H9 (cell line): Measurements from ENCODE around the gene TMEM238. TPM values are rescaled to one million over a fixed set of nuclear protein-coding genes. Genes with fewer than 3 reads are reported as not detected.

Experiments used
- DNase-seq: peaks from one replicate; pipeline ENCODE4 v3.0.0-alpha.2; 2017
- H2AFZ ChIP-seq: one replicate; pipeline ENCODE4 v1.6.1; 2013; ENCODE audit warnings: mild to moderate bottlenecking, low read length, control low read depth, moderate library complexity
- H2AK5ac ChIP-seq: 2 replicates; pipeline ENCODE4 v1.6.1; 2013; ENCODE audit warnings: low read length, control low read depth, mixed read lengths; ENCODE audit not compliant: insufficient read length
- H2BK120ac ChIP-seq: one replicate; pipeline ENCODE4 v1.6.1; 2013; ENCODE audit warnings: low read depth, mild to moderate bottlenecking, low read length, control low read depth, inconsistent platforms; ENCODE audit not compliant: poor library complexity, severe bottlenecking
- H2BK12ac ChIP-seq: 2 replicates; pipeline ENCODE4 v1.6.1; 2013; ENCODE audit warnings: low read length, control low read depth, mixed read lengths, low read depth; ENCODE audit not compliant: insufficient read length
- H2BK15ac ChIP-seq: 2 replicates; pipeline ENCODE4 v1.6.1; 2013; ENCODE audit warnings: low read depth, low read length, control low read depth
- H2BK20ac ChIP-seq: one replicate; pipeline ENCODE4 v1.6.1; 2013; ENCODE audit warnings: low read depth, mild to moderate bottlenecking, low read length, control low read depth, inconsistent platforms; ENCODE audit not compliant: poor library complexity, severe bottlenecking
- H2BK5ac ChIP-seq: 2 replicates; pipeline ENCODE4 v1.6.1; 2013; ENCODE audit warnings: low read length, control low read depth, mixed read lengths; ENCODE audit not compliant: insufficient read length
- H3K14ac ChIP-seq: 2 replicates; pipeline ENCODE4 v1.6.1; 2013; ENCODE audit warnings: low read length, control low read depth; ENCODE audit not compliant: insufficient read depth
- H3K18ac ChIP-seq: 2 replicates; pipeline ENCODE4 v1.6.1; 2013; ENCODE audit warnings: low read depth, mild to moderate bottlenecking, mixed read lengths, low read length, control low read depth; ENCODE audit not compliant: insufficient read length
- H3K23ac ChIP-seq: 2 replicates; pipeline ENCODE4 v1.6.1; 2013; ENCODE audit warnings: low read length, control low read depth, mixed read lengths, low read depth; ENCODE audit not compliant: insufficient read length
- H3K23me2 ChIP-seq: 2 replicates; pipeline ENCODE4 v1.6.1; 2013; ENCODE audit warnings: low read depth, mild to moderate bottlenecking, mixed read lengths, low read length, control low read depth; ENCODE audit not compliant: insufficient read length, poor library complexity, severe bottlenecking
- H3K27ac ChIP-seq: 2 replicates; pipeline ENCODE4 v1.5.1; 2013; ENCODE audit warnings: low read length, control low read depth, mixed read lengths, low read depth; ENCODE audit not compliant: insufficient read length
- H3K27me3 ChIP-seq: 2 replicates; pipeline ENCODE4 v1.6.1; 2013; ENCODE audit warnings: low read length, control low read depth, inconsistent platforms; ENCODE audit not compliant: insufficient read depth
- H3K4ac ChIP-seq: 2 replicates; pipeline ENCODE4 v1.6.1; 2013; ENCODE audit warnings: low read depth, mild to moderate bottlenecking, control low read depth, inconsistent platforms, low read length, moderate library complexity
- H3K4me1 ChIP-seq: 2 replicates; pipeline ENCODE4 v1.6.1; 2013; ENCODE audit warnings: low read length, control low read depth, inconsistent platforms; ENCODE audit not compliant: insufficient read depth
- H3K4me2 ChIP-seq: 2 replicates; pipeline ENCODE4 v1.6.1; 2013; ENCODE audit warnings: low read length, control low read depth, mixed read lengths; ENCODE audit not compliant: insufficient read length, insufficient read depth
- H3K56ac ChIP-seq: 2 replicates; pipeline ENCODE4 v1.6.1; 2013; ENCODE audit warnings: low read depth, mild to moderate bottlenecking, mixed read lengths, low read length, control low read depth; ENCODE audit not compliant: insufficient read length
- H3K79me1 ChIP-seq: 2 replicates; pipeline ENCODE4 v1.6.1; 2013; ENCODE audit warnings: low read depth, mild to moderate bottlenecking, moderate library complexity, low read length, control low read depth, inconsistent platforms; ENCODE audit not compliant: insufficient read depth, poor library complexity, severe bottlenecking
- H3K79me2 ChIP-seq: 2 replicates; pipeline ENCODE4 v1.6.1; 2013; ENCODE audit warnings: low read length, control low read depth, inconsistent platforms; ENCODE audit not compliant: insufficient read depth
- H3K9ac ChIP-seq: 2 replicates; pipeline ENCODE4 v1.6.1; 2013; ENCODE audit warnings: low read length, control low read depth, mixed read lengths; ENCODE audit not compliant: insufficient read length; ENCODE audit errors: extremely low read depth
- H3K9me3 ChIP-seq: one replicate; pipeline ENCODE4 v1.6.1; 2013; ENCODE audit warnings: low read depth, low read length, inconsistent platforms; ENCODE audit not compliant: control insufficient read depth
- H3T11ph ChIP-seq: one replicate; pipeline ENCODE4 v1.6.1; 2013; ENCODE audit warnings: mild to moderate bottlenecking, low read length, control low read depth, inconsistent platforms
- H4K20me1 ChIP-seq: one replicate; pipeline ENCODE4 v1.6.1; 2013; ENCODE audit not compliant: control insufficient read depth, insufficient read length, insufficient read depth
- H4K5ac ChIP-seq: 2 replicates; pipeline ENCODE4 v1.6.1; 2013; ENCODE audit warnings: low read depth, mild to moderate bottlenecking, mixed read lengths, low read length, control low read depth; ENCODE audit not compliant: insufficient read length
- H4K8ac ChIP-seq: replicated peaks from 2 replicates; pipeline ENCODE4 v1.6.1; 2013; ENCODE audit warnings: low read length, control low read depth, mixed read lengths, low read depth; ENCODE audit not compliant: insufficient read length
- H4K91ac ChIP-seq: 2 replicates; pipeline ENCODE4 v1.6.1; 2013; ENCODE audit warnings: low read depth, mild to moderate bottlenecking, moderate library complexity, mixed read lengths, low read length, control low read depth; ENCODE audit not compliant: insufficient read length
- H3K27ac Mint-ChIP-seq, 3 experiments: 2 replicates in 2 of 3; 3 replicates in 1 of 3; pipeline ENCODE4 v1.8.0; 2020 to 2021; ENCODE audit warnings: mixed read lengths in 3 of 3, mild to moderate bottlenecking in 1 of 3, moderate library complexity in 1 of 3
- H3K27me3 Mint-ChIP-seq: 2 replicates; pipeline ENCODE4 v1.8.0; 2021; ENCODE audit warnings: low read depth, mild to moderate bottlenecking, moderate library complexity, mixed read lengths
- H3K36me3 Mint-ChIP-seq, 3 experiments: 2 replicates in 2 of 3; 3 replicates in 1 of 3; pipeline ENCODE4 v1.8.0; 2020 to 2021; ENCODE audit warnings: low read depth in 3 of 3, mixed read lengths in 3 of 3; ENCODE audit not compliant: insufficient read depth in 1 of 3
- H3K4me1 Mint-ChIP-seq, 2 experiments: 2 replicates each; pipeline ENCODE4 v1.8.0; 2020; ENCODE audit warnings: mixed read lengths in 2 of 2
- H3K4me3 Mint-ChIP-seq, 2 experiments: 2 replicates in 1 of 2; 3 replicates in 1 of 2; pipeline ENCODE4 v1.8.0; 2020 to 2021; ENCODE audit warnings: mild to moderate bottlenecking in 2 of 2, mixed read lengths in 2 of 2, moderate library complexity in 1 of 2
- H3K9me3 Mint-ChIP-seq, 2 experiments: 2 replicates in 1 of 2; 3 replicates in 1 of 2; pipeline ENCODE4 v1.8.0; 2020; ENCODE audit warnings: mild to moderate bottlenecking in 2 of 2, mixed read lengths in 2 of 2, moderate library complexity in 1 of 2
- WGBS: extraction: QIAGEN DNeasy Blood & Tissue Kit; methylation state at CpG from one replicate; pipeline ENCODE4 v1.1.7; 2013; ENCODE audit warnings: missing lambda C conversion rate, low lambda C conversion rate, mixed read lengths; ENCODE audit not compliant: insufficient read length; ENCODE audit errors: extremely low coverage; 5-methylcytosine and 5-hydroxymethylcytosine counted together
- total RNA-seq: library from RNA; stranded (reverse); gene quantifications from 2 replicates; pipeline ENCODE4 v1.2.1, GENCODE V29; 2021
- TF ChIP-seq, protein P1 (sequence below): fragments of 200-600 bp; sonication (generic); conservative IDR thresholded peaks from 3 replicates; pipeline ENCODE4 v1.8.0; 2021; ENCODE audit warnings: antibody characterized with exemption, mild to moderate bottlenecking

Gene TMEM238
- total RNA-seq, 1 experiment from 2014 or later: 4.8 TPM

- Histone ChIP-seq H2BK5ac (no peak overlapping the region), H2BK12ac (no peak overlapping the region), H2BK15ac (no peak overlapping the region), H3K79me2 (peaks cover 17% of the 10 kb centered on the region; the same call in 1 of the 2 replicates), H3K9ac (peak overlapping the region; percentile 57), H3K27me3 (peaks cover 2% of the 10 kb centered on the region; the same call in 1 of the 2 replicates), H3K18ac (peak overlapping the region; percentile 23), H3K23me2 (peaks cover 28% of the 10 kb centered on the region), H3K56ac (no peak overlapping the region), H3K14ac (peak overlapping the region; percentile 42; the same call in 1 of the 2 replicates), H4K5ac (no peak overlapping the region), H2AK5ac (no peak overlapping the region), H3K9me3 (no peaks in the 10 kb centered on the region), H3K27ac (no peak overlapping the region), H3K4me1 (peaks cover 8% of the 10 kb centered on the region), H4K8ac (no peak overlapping the region), H3K4me2 (peak overlapping the region; percentile 87), H3K23ac (no peak overlapping the region), H2BK120ac (no peak overlapping the region), H4K91ac (no peak overlapping the region), H3T11ph (no peak overlapping the region), H3K79me1 (peaks cover 15% of the 10 kb centered on the region), H2AFZ (no peak overlapping the region), H3K4ac (no peak overlapping the region), H2BK20ac (no peak overlapping the region), H4K20me1 (peaks cover 3% of the 10 kb centered on the region)
- peaks cover 2 to 3% of the 10 kb centered on the region in 2 experiments; a peak in 2 of 5 replicates for H3K9me3 Mint-ChIP-seq
- WGBS: no CpG with 5 or more reads among the region's 88 CpGs
- peak overlapping the region in 1 of 3 experiments; percentile 64; a peak in 2 of 7 replicates for H3K27ac Mint-ChIP-seq
- TF ChIP-seq, protein P1, sequence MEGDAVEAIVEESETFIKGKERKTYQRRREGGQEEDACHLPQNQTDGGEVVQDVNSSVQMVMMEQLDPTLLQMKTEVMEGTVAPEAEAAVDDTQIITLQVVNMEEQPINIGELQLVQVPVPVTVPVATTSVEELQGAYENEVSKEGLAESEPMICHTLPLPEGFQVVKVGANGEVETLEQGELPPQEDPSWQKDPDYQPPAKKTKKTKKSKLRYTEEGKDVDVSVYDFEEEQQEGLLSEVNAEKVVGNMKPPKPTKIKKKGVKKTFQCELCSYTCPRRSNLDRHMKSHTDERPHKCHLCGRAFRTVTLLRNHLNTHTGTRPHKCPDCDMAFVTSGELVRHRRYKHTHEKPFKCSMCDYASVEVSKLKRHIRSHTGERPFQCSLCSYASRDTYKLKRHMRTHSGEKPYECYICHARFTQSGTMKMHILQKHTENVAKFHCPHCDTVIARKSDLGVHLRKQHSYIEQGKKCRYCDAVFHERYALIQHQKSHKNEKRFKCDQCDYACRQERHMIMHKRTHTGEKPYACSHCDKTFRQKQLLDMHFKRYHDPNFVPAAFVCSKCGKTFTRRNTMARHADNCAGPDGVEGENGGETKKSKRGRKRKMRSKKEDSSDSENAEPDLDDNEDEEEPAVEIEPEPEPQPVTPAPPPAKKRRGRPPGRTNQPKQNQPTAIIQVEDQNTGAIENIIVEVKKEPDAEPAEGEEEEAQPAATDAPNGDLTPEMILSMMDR: no peak; the same call in 2 of the 3 replicates
- H3K4me3 Mint-ChIP-seq: peak overlapping the region; percentile 75 to 85
- H3K4me1 Mint-ChIP-seq: peaks cover 32 to 44% of the 10 kb centered on the region in 2 experiments
- peaks cover 39% of the 10 kb centered on the region for H3K27me3 Mint-ChIP-seq
- DNase-seq: peak; percentile 64
- H3K36me3 Mint-ChIP-seq: peaks cover 27 to 40% (median 30%) of the 10 kb centered on the region in 3 experiments
Measured at GRCh38 chr19:55383279-55384130, 587 bp downstream of the TMEM238 start.
